H9 (cell line): ENCODE measurements around the gene NFATC1. TPM values are rescaled to one million over a fixed set of nuclear protein-coding genes. Genes with fewer than 3 reads are reported as not detected.

Experiments
- DNase-seq: peaks from one replicate; pipeline ENCODE4 v3.0.0-alpha.2; 2017
- H2AFZ ChIP-seq: one replicate; pipeline ENCODE4 v1.6.1; 2013; ENCODE audit warnings: mild to moderate bottlenecking, low read length, control low read depth, moderate library complexity
- H2AK5ac ChIP-seq: 2 replicates; pipeline ENCODE4 v1.6.1; 2013; ENCODE audit warnings: low read length, control low read depth, mixed read lengths; ENCODE audit not compliant: insufficient read length
- H2BK120ac ChIP-seq: one replicate; pipeline ENCODE4 v1.6.1; 2013; ENCODE audit warnings: low read depth, mild to moderate bottlenecking, low read length, control low read depth, inconsistent platforms; ENCODE audit not compliant: poor library complexity, severe bottlenecking
- H2BK12ac ChIP-seq: 2 replicates; pipeline ENCODE4 v1.6.1; 2013; ENCODE audit warnings: low read length, control low read depth, mixed read lengths, low read depth; ENCODE audit not compliant: insufficient read length
- H2BK15ac ChIP-seq: 2 replicates; pipeline ENCODE4 v1.6.1; 2013; ENCODE audit warnings: low read depth, low read length, control low read depth
- H2BK20ac ChIP-seq: one replicate; pipeline ENCODE4 v1.6.1; 2013; ENCODE audit warnings: low read depth, mild to moderate bottlenecking, low read length, control low read depth, inconsistent platforms; ENCODE audit not compliant: poor library complexity, severe bottlenecking
- H2BK5ac ChIP-seq: 2 replicates; pipeline ENCODE4 v1.6.1; 2013; ENCODE audit warnings: low read length, control low read depth, mixed read lengths; ENCODE audit not compliant: insufficient read length
- H3K14ac ChIP-seq: 2 replicates; pipeline ENCODE4 v1.6.1; 2013; ENCODE audit warnings: low read length, control low read depth; ENCODE audit not compliant: insufficient read depth
- H3K18ac ChIP-seq: 2 replicates; pipeline ENCODE4 v1.6.1; 2013; ENCODE audit warnings: low read depth, mild to moderate bottlenecking, mixed read lengths, low read length, control low read depth; ENCODE audit not compliant: insufficient read length
- H3K23ac ChIP-seq: 2 replicates; pipeline ENCODE4 v1.6.1; 2013; ENCODE audit warnings: low read length, control low read depth, mixed read lengths, low read depth; ENCODE audit not compliant: insufficient read length
- H3K23me2 ChIP-seq: 2 replicates; pipeline ENCODE4 v1.6.1; 2013; ENCODE audit warnings: low read depth, mild to moderate bottlenecking, mixed read lengths, low read length, control low read depth; ENCODE audit not compliant: insufficient read length, poor library complexity, severe bottlenecking
- H3K27ac ChIP-seq: 2 replicates; pipeline ENCODE4 v1.5.1; 2013; ENCODE audit warnings: low read length, control low read depth, mixed read lengths, low read depth; ENCODE audit not compliant: insufficient read length
- H3K27me3 ChIP-seq: 2 replicates; pipeline ENCODE4 v1.6.1; 2013; ENCODE audit warnings: low read length, control low read depth, inconsistent platforms; ENCODE audit not compliant: insufficient read depth
- H3K4ac ChIP-seq: 2 replicates; pipeline ENCODE4 v1.6.1; 2013; ENCODE audit warnings: low read depth, mild to moderate bottlenecking, control low read depth, inconsistent platforms, low read length, moderate library complexity
- H3K4me1 ChIP-seq: 2 replicates; pipeline ENCODE4 v1.6.1; 2013; ENCODE audit warnings: low read length, control low read depth, inconsistent platforms; ENCODE audit not compliant: insufficient read depth
- H3K4me2 ChIP-seq: 2 replicates; pipeline ENCODE4 v1.6.1; 2013; ENCODE audit warnings: low read length, control low read depth, mixed read lengths; ENCODE audit not compliant: insufficient read length, insufficient read depth
- H3K56ac ChIP-seq: 2 replicates; pipeline ENCODE4 v1.6.1; 2013; ENCODE audit warnings: low read depth, mild to moderate bottlenecking, mixed read lengths, low read length, control low read depth; ENCODE audit not compliant: insufficient read length
- H3K79me1 ChIP-seq: 2 replicates; pipeline ENCODE4 v1.6.1; 2013; ENCODE audit warnings: low read depth, mild to moderate bottlenecking, moderate library complexity, low read length, control low read depth, inconsistent platforms; ENCODE audit not compliant: insufficient read depth, poor library complexity, severe bottlenecking
- H3K79me2 ChIP-seq: 2 replicates; pipeline ENCODE4 v1.6.1; 2013; ENCODE audit warnings: low read length, control low read depth, inconsistent platforms; ENCODE audit not compliant: insufficient read depth
- H3K9ac ChIP-seq: 2 replicates; pipeline ENCODE4 v1.6.1; 2013; ENCODE audit warnings: low read length, control low read depth, mixed read lengths; ENCODE audit not compliant: insufficient read length; ENCODE audit errors: extremely low read depth
- H3K9me3 ChIP-seq: one replicate; pipeline ENCODE4 v1.6.1; 2013; ENCODE audit warnings: low read depth, low read length, inconsistent platforms; ENCODE audit not compliant: control insufficient read depth
- H3T11ph ChIP-seq: one replicate; pipeline ENCODE4 v1.6.1; 2013; ENCODE audit warnings: mild to moderate bottlenecking, low read length, control low read depth, inconsistent platforms
- H4K20me1 ChIP-seq: one replicate; pipeline ENCODE4 v1.6.1; 2013; ENCODE audit not compliant: control insufficient read depth, insufficient read length, insufficient read depth
- H4K5ac ChIP-seq: 2 replicates; pipeline ENCODE4 v1.6.1; 2013; ENCODE audit warnings: low read depth, mild to moderate bottlenecking, mixed read lengths, low read length, control low read depth; ENCODE audit not compliant: insufficient read length
- H4K8ac ChIP-seq: replicated peaks from 2 replicates; pipeline ENCODE4 v1.6.1; 2013; ENCODE audit warnings: low read length, control low read depth, mixed read lengths, low read depth; ENCODE audit not compliant: insufficient read length
- H4K91ac ChIP-seq: 2 replicates; pipeline ENCODE4 v1.6.1; 2013; ENCODE audit warnings: low read depth, mild to moderate bottlenecking, moderate library complexity, mixed read lengths, low read length, control low read depth; ENCODE audit not compliant: insufficient read length
- H3K27ac Mint-ChIP-seq, 3 experiments: 2 replicates in 2 of 3; 3 replicates in 1 of 3; pipeline ENCODE4 v1.8.0; 2020 to 2021; ENCODE audit warnings: mixed read lengths in 3 of 3, mild to moderate bottlenecking in 1 of 3, moderate library complexity in 1 of 3
- H3K27me3 Mint-ChIP-seq: 2 replicates; pipeline ENCODE4 v1.8.0; 2021; ENCODE audit warnings: low read depth, mild to moderate bottlenecking, moderate library complexity, mixed read lengths
- H3K36me3 Mint-ChIP-seq, 3 experiments: 2 replicates in 2 of 3; 3 replicates in 1 of 3; pipeline ENCODE4 v1.8.0; 2020 to 2021; ENCODE audit warnings: low read depth in 3 of 3, mixed read lengths in 3 of 3; ENCODE audit not compliant: insufficient read depth in 1 of 3
- H3K4me1 Mint-ChIP-seq, 2 experiments: 2 replicates each; pipeline ENCODE4 v1.8.0; 2020; ENCODE audit warnings: mixed read lengths in 2 of 2
- H3K4me3 Mint-ChIP-seq, 2 experiments: 2 replicates in 1 of 2; 3 replicates in 1 of 2; pipeline ENCODE4 v1.8.0; 2020 to 2021; ENCODE audit warnings: mild to moderate bottlenecking in 2 of 2, mixed read lengths in 2 of 2, moderate library complexity in 1 of 2
- H3K9me3 Mint-ChIP-seq, 2 experiments: 2 replicates in 1 of 2; 3 replicates in 1 of 2; pipeline ENCODE4 v1.8.0; 2020; ENCODE audit warnings: mild to moderate bottlenecking in 2 of 2, mixed read lengths in 2 of 2, moderate library complexity in 1 of 2
- CTCF ChIP-seq: fragments of 200-600 bp; sonication (generic); conservative IDR thresholded peaks from 3 replicates; pipeline ENCODE4 v1.8.0; 2021; ENCODE audit warnings: antibody characterized with exemption, mild to moderate bottlenecking
- WGBS: extraction: QIAGEN DNeasy Blood & Tissue Kit; methylation state at CpG from one replicate; pipeline ENCODE4 v1.1.7; 2013; ENCODE audit warnings: missing lambda C conversion rate, low lambda C conversion rate, mixed read lengths; ENCODE audit not compliant: insufficient read length; ENCODE audit errors: extremely low coverage; 5-methylcytosine and 5-hydroxymethylcytosine counted together
- total RNA-seq: library from RNA; stranded (reverse); gene quantifications from 2 replicates; pipeline ENCODE4 v1.2.1, GENCODE V29; 2021

NFATC1 gene
- total RNA-seq, 1 experiment from 2014 or later, result 5.5 TPM

- no peaks in the 10 kb centered on the region for H3K23me2 ChIP-seq
Observed at GRCh38 chr18:79556829-79557585, 161.3 kb downstream of the NFATC1 start.

More at GRCh38 chr18:79556829-79557585, 161.3 kb downstream of the NFATC1 start:
- H3K9ac ChIP-seq, result no peak overlapping the region
- H3K36me3 Mint-ChIP-seq, result peaks cover 0 to 2% (median 0%) of the 10 kb centered on the region in 3 experiments; a peak in 2 of 7 replicates
- H4K20me1 ChIP-seq, result no peaks in the 10 kb centered on the region
- no peak overlapping the region for H2BK20ac ChIP-seq
- no peaks in the 10 kb centered on the region for H3K9me3 ChIP-seq
- peaks cover 3% of the 10 kb centered on the region in 2 experiments; a peak in 2 of 5 replicates for H3K9me3 Mint-ChIP-seq
- H2BK120ac ChIP-seq, result no peak overlapping the region
- H3K23ac ChIP-seq, result no peak overlapping the region
- H3T11ph ChIP-seq, result no peak overlapping the region
- H2AK5ac ChIP-seq, result no peak overlapping the region
- no peak overlapping the region for H3K27ac ChIP-seq
- no peaks in the 10 kb centered on the region for H3K79me1 ChIP-seq
- H3K4me2 ChIP-seq, result no peak overlapping the region
- no peak overlapping the region for H4K8ac ChIP-seq
- no CpG with 5 or more reads among the region's 21 CpGs for WGBS
- H3K27me3 Mint-ChIP-seq, result no peaks in the 10 kb centered on the region; the same call in 1 of the 2 replicates
- H3K4me3 Mint-ChIP-seq, result no peak overlapping the region
- H3K4ac ChIP-seq, result no peak overlapping the region
- H3K79me2 ChIP-seq, result no peaks in the 10 kb centered on the region
- no peaks in the 10 kb centered on the region for H3K4me1 Mint-ChIP-seq
- no peaks in the 10 kb centered on the region for H3K4me1 ChIP-seq
- no peak overlapping the region for H2BK5ac ChIP-seq
- H2AFZ ChIP-seq, result no peak overlapping the region
- no peak overlapping the region for H3K14ac ChIP-seq
- H3K27me3 ChIP-seq, result no peaks in the 10 kb centered on the region
- no peak overlapping the region for H3K56ac ChIP-seq
- H2BK15ac ChIP-seq, result no peak overlapping the region
- no peak overlapping the region for H4K91ac ChIP-seq
- no peak overlapping the region for H2BK12ac ChIP-seq
- no peak overlapping the region for H3K18ac ChIP-seq
- H3K27ac Mint-ChIP-seq, result no peak overlapping the region
- H4K5ac ChIP-seq, result no peak overlapping the region
- TF ChIP-seq CTCF, result no peak
- DNase-seq, result peak; percentile 34
